ENCODE results near the gene C9orf50.

C9orf50 gene

GRCh38 chr9:129571298-129572051, 49.4 kb downstream of the C9orf50 start:
- DNase-seq (ENCODE audit: low read depth in 1 of 2, low spot score in 1 of 2), result no peak

GRCh38 chr9:129570450-129571297, 50.2 kb downstream of the C9orf50 start:
- no peak for DNase-seq (ENCODE audit: low read depth in 1 of 2, low spot score in 1 of 2)

GRCh38 chr9:129569502-129570449, 51.1 kb downstream of the C9orf50 start:
- no peak for DNase-seq (ENCODE audit: low read depth in 1 of 2, low spot score in 1 of 2)

- DNase-seq (ENCODE audit: low read depth in 1 of 2, low spot score in 1 of 2), result no peak
Observed at GRCh38 chr9:129568560-129569501, 52.1 kb downstream of the C9orf50 start.

GRCh38 chr9:129567842-129568559, 52.9 kb downstream of the C9orf50 start:
- no peak for DNase-seq (ENCODE audit: low read depth in 1 of 2, low spot score in 1 of 2)

GRCh38 chr9:129567329-129567728, 53.6 kb downstream of the C9orf50 start:
- no peak for DNase-seq (ENCODE audit: low read depth in 1 of 2, low spot score in 1 of 2)

GRCh38 chr9:129566563-129567266, 54.2 kb downstream of the C9orf50 start:
- DNase-seq (ENCODE audit: low read depth in 1 of 2, low spot score in 1 of 2), result no peak

GRCh38 chr9:129562917-129563316, 58.0 kb downstream of the C9orf50 start:
- DNase-seq (ENCODE audit: low read depth in 1 of 2, low spot score in 1 of 2), result no peak

GRCh38 chr9:129562514-129562913, 58.4 kb downstream of the C9orf50 start:
- DNase-seq (ENCODE audit: low read depth in 1 of 2, low spot score in 1 of 2), result no peak
